HepG2 (cell line): ENCODE measurements around the gene RB1.

Source experiments
- CHD2 ChIP-seq: IDR thresholded peaks from 2 replicates; pipeline ENCODE4 v1.6.1; 2011; ENCODE audit warnings: low read depth, low read length, improper control_type of control experiment
- CTCF ChIP-seq: sonication (generic); formaldehyde crosslinking; IDR thresholded peaks from 2 replicates; pipeline ENCODE4 v1.5.0; 2020; ENCODE audit warnings: mild to moderate bottlenecking, missing genetic modification reagents, moderate library complexity
- NR1H2 ChIP-seq: sonication (generic); formaldehyde crosslinking; IDR thresholded peaks from 2 replicates; pipeline ENCODE4 v1.8.1; 2022; ENCODE audit warnings: low read depth, missing genetic modification reagents, borderline replicate concordance
- POLR2AphosphoS2 ChIP-seq: IDR thresholded peaks from 2 replicates; pipeline ENCODE4 v1.6.1; 2011; ENCODE audit warnings: low read depth, low read length, improper control_type of control experiment
- RAD21 ChIP-seq: fragments of 450-650 bp; formaldehyde crosslinking; IDR thresholded peaks from 2 replicates; pipeline ENCODE4 v1.5.0; 2020; ENCODE audit warnings: mild to moderate bottlenecking
- RELA ChIP-seq: sonication (generic); formaldehyde crosslinking; IDR thresholded peaks from 2 replicates; pipeline ENCODE4 v1.4.0; 2020; ENCODE audit warnings: missing genetic modification reagents
- YY1 ChIP-seq: IDR thresholded peaks from 2 replicates; pipeline ENCODE4 v1.6.1; 2011; ENCODE audit warnings: low read length, low read depth, moderate library complexity, mild to moderate bottlenecking; ENCODE audit not compliant: insufficient read depth, insufficient replicate concordance
- ZNF546 ChIP-seq: sonication (generic); formaldehyde crosslinking; conservative IDR thresholded peaks from 2 replicates; pipeline ENCODE4 v1.8.1; 2023; ENCODE audit warnings: mild to moderate bottlenecking, missing genetic modification reagents

GRCh38 chr13:48443442-48444208, 140.1 kb downstream of the RB1 start:
- TF ChIP-seq YY1: no peak
- TF ChIP-seq NR1H2: no peak
- no peak for TF ChIP-seq CTCF (CRISPR knock-in tag)
- TF ChIP-seq RAD21 (CRISPR knock-in tag): no peak
- no peak for TF ChIP-seq RELA (CRISPR knock-in tag)
- TF ChIP-seq CHD2: no peak
- TF ChIP-seq POLR2AphosphoS2: no peak
- no peak for TF ChIP-seq ZNF546
